Measurements from ENCODE around the gene TNFRSF25. TPM values are rescaled to one million over a fixed set of nuclear protein-coding genes. Genes with fewer than 3 reads are reported as not detected.

The TNFRSF25 gene
- polyA plus RNA-seq, 1 of the 3 experiments (the other 2 are of a cell fraction), result 20.8 TPM

GRCh38 chr1:6450005-6450450 is 15.9 kb downstream of the TNFRSF25 start (continued):
- TF ChIP-seq IRF3 (IDR thresholded peaks at IDR 0.05; ENCODE audit: low read depth, low read length), result no peak
- no peak for TF ChIP-seq ZBTB33 (IDR thresholded peaks at IDR 0.05; ENCODE audit: borderline replicate concordance, low read depth)
- TF ChIP-seq RAD21 (IDR thresholded peaks at IDR 0.05; ENCODE audit: low read length), result no peak

GRCh38 chr1:6448749-6449631 is 17.0 kb downstream of the TNFRSF25 start:
- no peak overlapping the region for H2AFZ ChIP-seq (ENCODE audit: low read depth)
- H3K79me2 ChIP-seq (ENCODE audit: insufficient read depth), result no peaks in the 10 kb centered on the region
- H3K27me3 ChIP-seq (ENCODE audit: insufficient read depth), result peaks cover 44% of the 10 kb centered on the region
- WGBS (ENCODE audit: low lambda C conversion rate), result 40% methylated on average over 9 of the region's 66 CpGs
- H3K36me3 ChIP-seq (replicated peaks in 1 of 2; ENCODE audit: control insufficient read depth in 1 of 2, insufficient read depth in 2 of 2, low read length in 1 of 2), result no peaks in the 10 kb centered on the region
- no peaks in the 10 kb centered on the region for H3K9me2 ChIP-seq
- no peak overlapping the region for H3K4me2 ChIP-seq
- DNase-seq, result peak; percentile 78
- POLR2A ChIA-PET, result no interaction called here
- CTCF ChIA-PET, result interaction anchor here (0.7 to 6.8 kb wide), 12 partner anchors 10 to 202 kb away, joined by 3 to 70 read pairs (median 4); partner anchors contain the start of genes NOL9 and TAS1R1
- H3K4me1 ChIP-seq (ENCODE audit: control insufficient read depth in 1 of 2, insufficient read depth in 2 of 2, low read depth in 1 of 2, low read length in 1 of 2), result no peaks in the 10 kb centered on the region; a peak in 1 of 4 replicates
- no peaks in the 10 kb centered on the region for H3F3A ChIP-seq (replicated peaks; ENCODE audit: insufficient read depth)
- H3K4me3 ChIP-seq (ENCODE audit: low read depth in 2 of 2, low read length in 1 of 2), result peak overlapping the region in 1 of 2 experiments; percentile 12; a peak in 1 of 4 replicates
- no peak overlapping the region for H3K27ac ChIP-seq (ENCODE audit: low read depth in 2 of 2, low read length in 1 of 2)
- no peaks in the 10 kb centered on the region for H4K20me1 ChIP-seq (ENCODE audit: insufficient read depth)
- H3K9ac ChIP-seq, result no peak overlapping the region
- no peaks in the 10 kb centered on the region for H3K9me3 ChIP-seq
- TF ChIP-seq TEAD4 (IDR thresholded peaks at IDR 0.05; ENCODE audit: borderline replicate concordance, insufficient read depth) (no peak), FOXJ3 (CRISPR knock-in tag; IDR thresholded peaks at IDR 0.05) (no peak), SMC3 (IDR thresholded peaks at IDR 0.05; ENCODE audit: low read depth, low read length) (no peak), RFX5 (IDR thresholded peaks at IDR 0.05; ENCODE audit: low read length) (no peak), RXRA (IDR thresholded peaks at IDR 0.05; ENCODE audit: borderline replicate concordance, low read depth) (no peak), EZH2phosphoT487 (IDR thresholded peaks at IDR 0.05; ENCODE audit: borderline replicate concordance, low read depth) (no peak), MAX (IDR thresholded peaks at IDR 0.05; ENCODE audit: low read depth) (no peak), NFIC (IDR thresholded peaks at IDR 0.05; ENCODE audit: borderline replicate concordance) (no peak), EP300 (IDR thresholded peaks at IDR 0.05; ENCODE audit: borderline replicate concordance in 1 of 2, low read depth in 1 of 2, low read length in 1 of 2) (no peak), IRF3 (IDR thresholded peaks at IDR 0.05; ENCODE audit: low read depth, low read length) (no peak), GATA2 (CRISPR knock-in tag; IDR thresholded peaks at IDR 0.05) (no peak), REST (IDR thresholded peaks at IDR 0.05; ENCODE audit: low read depth, low read length) (no peak), MEF2A (IDR thresholded peaks at IDR 0.05; ENCODE audit: borderline replicate concordance, low read depth) (no peak), NRF1 (IDR thresholded peaks at IDR 0.05; ENCODE audit: low read depth, low read length) (no peak), CTCF (IDR thresholded peaks at IDR 0.05) (no peak)
